K562 (cell line): ENCODE data around the gene HLA-DQB1. TPM values are rescaled to one million over a fixed set of nuclear protein-coding genes. Genes with fewer than 3 reads are reported as not detected.

Source experiments
- ATAC-seq: fragments of 200-7000 bp; cut with Tn5 transposase; 3 replicates; pipeline ENCODE4 v1.9.1; 2020; ENCODE audit warnings: moderate library complexity
- Bru-seq: library from RNA; stranded (reverse); fragments of 400-500 nt; gene quantifications from one replicate; lab custom pipeline; 2021; lab: Mats Ljungman, UMichigan
- BruChase-seq, 2 experiments: library from RNA; stranded (reverse); fragments of 400-500 nt; gene quantifications; one replicate each; lab custom pipeline; 2021; lab: Mats Ljungman, UMichigan
- BruUV-seq: library from RNA; stranded (reverse); fragments of 400-500 nt; replicated peaks from 2 replicates; lab custom pipeline; 2021; lab: Mats Ljungman, UMichigan
- CTCF ChIA-PET: fragments of 300-600 bp; formaldehyde crosslinking; extraction: SDS; loops from one replicate; lab custom pipeline; 2021; ENCODE audit warnings: low intra/inter-chr PET ratio; lab: Yijun Ruan, JAX
- POLR2A ChIA-PET: fragments of 300-600, 350-650 bp; sonication (Branson Sonifier 250); formaldehyde crosslinking; extraction: SDS; loops from one replicate; lab custom pipeline; 2021; ENCODE audit warnings: antibody characterized with exemption, inconsistent platforms; lab: Yijun Ruan, JAX
- DNase-seq, 4 experiments: peaks; one replicate each; pipeline versions ENCODE4 v3.0.0 to v3.0.0-alpha.2; 2011 to 2018; ENCODE audit warnings: low spot score in 3 of 4, mixed read lengths in 3 of 4; ENCODE audit errors: extremely low read depth in 1 of 4
- FAIRE-seq: peaks from 2 replicates; lab custom pipeline; 2011; peaks lifted over from hg19 to GRCh38; lab: Jason Lieb, UNC
- H2AFZ ChIP-seq: 2 replicates; pipeline ENCODE4 v1.6.0; 2011; ENCODE audit warnings: low read depth, low read length, control low read depth, inconsistent platforms
- H3K27ac ChIP-seq: fragments of 200-600 bp; 3 replicates; pipeline ENCODE4 v1.8.0; 2011; ENCODE audit warnings: low read depth, mild to moderate bottlenecking, control low read depth, inconsistent platforms, low read length, moderate library complexity, mixed read lengths; ENCODE audit errors: extremely low read depth
- H3K27me3 ChIP-seq, 2 experiments: fragments of 300-600 bp in 1 of 2; 2 replicates in 1 of 2; 3 replicates in 1 of 2; pipeline versions ENCODE4 v1.6.0 to v1.8.0; 2011; ENCODE audit warnings: inconsistent platforms in 2 of 2, low read length in 2 of 2, mild to moderate bottlenecking in 1 of 2, mixed read lengths in 1 of 2, moderate library complexity in 1 of 2; ENCODE audit not compliant: control insufficient read depth in 2 of 2, insufficient read depth in 2 of 2
- H3K36me3 ChIP-seq: fragments of 300-600 bp; 3 replicates; pipeline ENCODE4 v1.8.0; 2011; ENCODE audit warnings: mild to moderate bottlenecking, low read length, inconsistent platforms; ENCODE audit not compliant: control insufficient read depth, insufficient read depth
- H3K4me1 ChIP-seq, 2 experiments: fragments of 200-600 bp in 1 of 2; replicated peaks in 1 of 2; 2 replicates in 1 of 2; 3 replicates in 1 of 2; pipeline versions ENCODE4 v1.5.1 to v1.8.0; 2011; ENCODE audit warnings: inconsistent platforms in 2 of 2, low read length in 2 of 2, mild to moderate bottlenecking in 1 of 2, mixed read lengths in 1 of 2, moderate library complexity in 1 of 2; ENCODE audit not compliant: control insufficient read depth in 2 of 2, insufficient read depth in 2 of 2
- H3K4me2 ChIP-seq: 2 replicates; pipeline ENCODE4 v1.6.1; 2011; ENCODE audit warnings: low read length, control low read depth, inconsistent platforms, mixed read lengths; ENCODE audit not compliant: insufficient read depth
- H3K4me3 ChIP-seq: fragments of 200-600 bp; sonication (generic), shearing (Covaris generic); 2 replicates; pipeline ENCODE4 v1.5.1; 2016; ENCODE audit warnings: control low read depth, inconsistent platforms
- H3K79me2 ChIP-seq: fragments of 200-600 bp; 3 replicates; pipeline ENCODE4 v1.8.0; 2011; ENCODE audit warnings: low read length, inconsistent platforms; ENCODE audit not compliant: control insufficient read depth, insufficient read depth
- H3K9ac ChIP-seq, 2 experiments: 2 replicates each; pipeline versions ENCODE4 v1.6.0 to v1.6.1; 2011; ENCODE audit warnings: low read depth in 2 of 2, low read length in 2 of 2, control low read depth in 1 of 2, inconsistent platforms in 1 of 2, mild to moderate bottlenecking in 1 of 2, mixed read lengths in 1 of 2; ENCODE audit not compliant: insufficient read depth in 1 of 2
- H3K9me1 ChIP-seq: one replicate; pipeline ENCODE4 v1.6.0; 2011; ENCODE audit warnings: inconsistent platforms, mild to moderate bottlenecking, low read length, moderate library complexity; ENCODE audit not compliant: control insufficient read depth, insufficient read depth
- H3K9me3 ChIP-seq: replicated peaks from 2 replicates; pipeline ENCODE4 v1.5.1; 2011; ENCODE audit warnings: low read depth, low read length, inconsistent platforms; ENCODE audit not compliant: control insufficient read depth, insufficient read depth
- H4K20me1 ChIP-seq: replicated peaks from 2 replicates; pipeline ENCODE4 v1.6.1; 2011; ENCODE audit warnings: low read length, inconsistent platforms, mixed read lengths; ENCODE audit not compliant: control insufficient read depth, insufficient read depth
- DIDO1 ChIP-seq: fragments of 450-650 bp; IDR thresholded peaks from 2 replicates; pipeline ENCODE4 v1.6.1; 2016; ENCODE audit warnings: low read depth, missing biosample characterization, missing genetic modification characterization
- NFYB ChIP-seq: IDR thresholded peaks from 2 replicates; pipeline ENCODE4 v1.6.1; 2011; ENCODE audit warnings: mild to moderate bottlenecking, moderate library complexity; ENCODE audit not compliant: insufficient read length; ENCODE audit errors: extremely low read depth
- RFX5 ChIP-seq: IDR thresholded peaks from 2 replicates; pipeline ENCODE4 v1.6.1; 2011; ENCODE audit warnings: low read depth, mild to moderate bottlenecking, improper control_type of control experiment, low read length
- WGBS: fragments of 100-300 bp; shearing (Covaris generic); methylation state at CpG from one replicate; pipeline ENCODE4 v1.1.6; 2016; ENCODE audit warnings: low coverage, mixed read lengths; ENCODE audit not compliant: insufficient coverage; ENCODE audit errors: missing lambda C conversion rate; 5-methylcytosine and 5-hydroxymethylcytosine counted together
- in situ Hi-C: fragments of 300-500 bp; cut with MboI; formaldehyde crosslinking; loops from 4 replicates; pipeline ENCODE4 v1.15.0; 2018; ENCODE audit warnings: inconsistent platforms, mixed read lengths
- intact Hi-C: fragments of 100-400 bp; cut with micrococcal nuclease; formaldehyde crosslinking; loops from 2 replicates; pipeline ENCODE4 v1.14.2; 2022
- long read RNA-seq, 3 experiments: library from polyadenylated mRNA in 2 of 3; library from RNA in 1 of 3; unstranded in 2 of 3; stranded (forward) in 1 of 3; transcript quantifications; one replicate each; pipeline ENCODE4 v2.0.0, GENCODE V29; 2019 to 2022
- polyA minus RNA-seq, 3 experiments: library from RNA; depleted of rRNA, polyadenylated mRNA; stranded (reverse); fragments of >200 nt; gene quantifications; 2 replicates each; pipeline ENCODE4 v1.2.3, GENCODE V29; 2011
- polyA plus RNA-seq, 8 experiments: library from polyadenylated mRNA; depleted of rRNA in 4 of 8; stranded (reverse) in 5 of 8; unstranded in 3 of 8; fragments of >200 nt; fragmentation: Nextera tagmentation in 2 of 8; fragmentation: Illumina TruSeq in 1 of 8; extraction: Ambion mirVana in 2 of 8; extraction: Trizol in 1 of 8; gene quantifications; 2 replicates each; pipeline versions ENCODE4 v1.2.1 to v1.2.3, GENCODE V29; 2011 to 2014; ENCODE audit warnings: inconsistent platforms in 1 of 8, missing spikeins in 1 of 8
- total RNA-seq, 7 experiments: library from RNA; depleted of rRNA in 6 of 7; stranded (reverse); fragments of >200 nt in 6 of 7; fragmentation: Illumina TruSeq in 2 of 7; extraction: Trizol in 2 of 7; gene quantifications; 2 replicates each; pipeline versions ENCODE4 v1.2.1 to v1.2.3, GENCODE V29; 2011 to 2021; ENCODE audit warnings: low replicate concordance in 1 of 7

HLA-DQB1 gene
- not detected in 2 replicates for total RNA-seq (2011; cell fraction: chromatin; rRNA removed; ENCODE audit: low replicate concordance)
- not detected in 2 replicates for total RNA-seq (2011; cell fraction: nucleolus; rRNA removed)
- not detected in 2 replicates for total RNA-seq (2011; cell fraction: nucleoplasm; rRNA removed)
- total RNA-seq (2014; rRNA removed) (not detected in 2 replicates), total RNA-seq (2014; rRNA removed; fragmentation: Illumina TruSeq; extraction: Trizol) (not detected in 2 replicates), total RNA-seq (2015; rRNA removed; fragmentation: Illumina TruSeq; extraction: Trizol) (not detected in 2 replicates), total RNA-seq (2021) (0.29 TPM in 1 of 2 replicates, not detected in the other), polyA plus RNA-seq (2011; rRNA removed) (not detected in 2 replicates), polyA plus RNA-seq (2014; fragmentation: Illumina TruSeq; extraction: Trizol) (not detected in 2 replicates), polyA plus RNA-seq (2014; fragmentation: Nextera tagmentation; extraction: Ambion mirVana) (not detected), polyA plus RNA-seq (2014; rRNA removed) (not detected in 2 replicates), polyA minus RNA-seq (2011; rRNA and poly(A)+ RNA removed) (not detected in 2 replicates), Bru-seq, nascent RNA (not detected), BruChase-seq, experiment 1, labeled RNA remaining after a 2-hour chase (not detected), BruChase-seq, experiment 2, labeled RNA remaining after a 6-hour chase (percentile 10 among the genes with signal in this experiment)
- not detected in 2 replicates for polyA plus RNA-seq (2011; cell fraction: cytosol; rRNA removed)
- polyA plus RNA-seq (2011; cell fraction: nucleus; rRNA removed), result not detected in 2 replicates
- polyA plus RNA-seq (2012), result not detected in 2 replicates
- not detected in 2 replicates for polyA minus RNA-seq (2011; cell fraction: cytosol; rRNA and poly(A)+ RNA removed)
- polyA minus RNA-seq (2011; cell fraction: nucleus; rRNA and poly(A)+ RNA removed), result not detected in 2 replicates
- long read RNA-seq, experiment 1, result 0 reads
- long read RNA-seq, experiment 2, result 0 reads
- long read RNA-seq, experiment 3, result 0 reads

GRCh38 chr6:32666420-32667300 is at the start of gene HLA-DQB1:
Gene HLA-DQB1, minus strand, starts transcription at chr6:32666657. Its CDS starts 50 bp downstream, at chr6:32666607.
- Histone ChIP-seq H3K4me3 (no peak within 1 kb of the TSS), H2AFZ (no peak within 1 kb of the TSS), H3K27ac (no peak within 1 kb of the TSS), H4K20me1 (no peaks in the 10 kb centered on the region), H3K9me1 (no peaks in the 10 kb centered on the region), H3K9me3 (no peaks in the 10 kb centered on the region), H3K9ac (no peak within 1 kb of the TSS), H3K4me2 (no peak within 1 kb of the TSS), H3K79me2 (no peaks in the 10 kb centered on the region), H3K4me1 (no peaks in the 10 kb centered on the region), H3K36me3 (no peaks in the 10 kb centered on the region), H3K27me3 (no peaks in the 10 kb centered on the region)
- in situ Hi-C loops (no loop called here), intact Hi-C loops (no loop called here)
- no TSS peak for BruUV-seq
- CTCF ChIA-PET, result no interaction called here
- WGBS, result 3% methylated on average over 15 of the region's 16 CpGs
- FAIRE-seq (no peak), ATAC-seq (peak; percentile 84), DNase-seq (no peak)
- POLR2A ChIA-PET, result no interaction called here
- TF ChIP-seq RFX5 (peak; percentile 89), DIDO1 (tag) (no peak), NFYB (peak; percentile 4)
